Natural killer cell (primary cell): ENCODE measurements around the gene FOXI2. TPM values are rescaled to one million over a fixed set of nuclear protein-coding genes. Genes with fewer than 3 reads are reported as not detected.
A peak's percentile ranks its signal among the peaks of the same experiment; 100 is the strongest.

Experiments used
- ATAC-seq, 3 donors: fragments of 150-1000 bp in 2 of 3; fragments of 200-7000 bp in 1 of 3; cut with Tn5 transposase; 1 replicate in 1 of 3; 2 replicates in 2 of 3; pipeline ENCODE4 v1.10.0; 2021; ENCODE audit warnings: mild to moderate bottlenecking in 2 of 3, moderate library complexity in 2 of 3
- DNase-seq, 2 donors: peaks; one replicate each; pipeline versions ENCODE4 v3.0.0 to v3.0.0-alpha.2; 2013 to 2021; ENCODE audit warnings: mixed read lengths in 1 of 2
- H3K27ac ChIP-seq: one replicate; pipeline ENCODE4 v1.5.1; 2013; ENCODE audit warnings: mild to moderate bottlenecking, low read length
- H3K27me3 ChIP-seq: one replicate; pipeline ENCODE4 v1.6.1; 2013; ENCODE audit warnings: low read length; ENCODE audit not compliant: control insufficient read depth, insufficient read depth
- H3K36me3 ChIP-seq: one replicate; pipeline ENCODE4 v1.6.1; 2013; ENCODE audit warnings: low read length; ENCODE audit not compliant: control insufficient read depth, insufficient read depth
- H3K4me1 ChIP-seq: one replicate; pipeline ENCODE4 v1.6.1; 2013; ENCODE audit warnings: low read length; ENCODE audit not compliant: control insufficient read depth, insufficient read depth
- H3K4me3 ChIP-seq: one replicate; pipeline ENCODE4 v1.5.1; 2013; ENCODE audit warnings: low read length
- H3K9me3 ChIP-seq: one replicate; pipeline ENCODE4 v1.6.1; 2013; ENCODE audit warnings: low read length; ENCODE audit not compliant: control insufficient read depth, insufficient read depth
- H3K27ac Mint-ChIP-seq, 2 donors: one replicate each; pipeline ENCODE4 v1.8.0; 2022; ENCODE audit warnings: mild to moderate bottlenecking in 2 of 2, mixed read lengths in 2 of 2, moderate library complexity in 1 of 2
- H3K27me3 Mint-ChIP-seq, 2 donors: one replicate each; pipeline ENCODE4 v1.8.0; 2022; ENCODE audit warnings: low read depth in 2 of 2, mixed read lengths in 2 of 2
- H3K36me3 Mint-ChIP-seq: one replicate; pipeline ENCODE4 v1.8.0; 2022; ENCODE audit warnings: mixed read lengths
- H3K4me1 Mint-ChIP-seq, 2 donors: one replicate each; pipeline ENCODE4 v1.8.0; 2022; ENCODE audit warnings: mixed read lengths in 2 of 2
- H3K4me3 Mint-ChIP-seq: one replicate; pipeline ENCODE4 v1.8.0; 2022; ENCODE audit warnings: mild to moderate bottlenecking, moderate library complexity, mixed read lengths
- H3K9me3 Mint-ChIP-seq, 2 donors: one replicate each; pipeline ENCODE4 v1.8.0; 2022; ENCODE audit warnings: mixed read lengths in 2 of 2
- CTCF ChIP-seq: fragments of 200-600 bp; IDR thresholded peaks from one replicate; pipeline ENCODE4 v1.8.0; 2022; ENCODE audit warnings: antibody characterized with exemption
- WGBS: methylation state at CpG from one replicate; pipeline ENCODE4 v1.1.7; 2013; ENCODE audit warnings: missing lambda C conversion rate; ENCODE audit not compliant: insufficient coverage; 5-methylcytosine and 5-hydroxymethylcytosine counted together
- intact Hi-C: fragments of 100-400 bp; cut with micrococcal nuclease; formaldehyde crosslinking; loops from one replicate; pipeline ENCODE4 v1.14.2; 2022
- total RNA-seq, 4 donors: library from RNA; stranded (reverse); fragments of 120-200 nt in 1 of 4; gene quantifications; one replicate each; pipeline versions ENCODE4 v1.2.3 to v1.2.4, GENCODE V29; 2013 to 2022

The FOXI2 gene
- total RNA-seq, 3 donors from 2014 or later (not counting 1 experiment from before 2014, with no cell fraction given): not detected

GRCh38 chr10:127694580-127695193, 42.3 kb upstream of the FOXI2 start:
- intact Hi-C loops: no loop called here
- no peaks in the 10 kb centered on the region for H3K36me3 Mint-ChIP-seq
- no peaks in the 10 kb centered on the region for H3K36me3 ChIP-seq
- H3K27me3 Mint-ChIP-seq: peaks cover 17 to 23% of the 10 kb centered on the region in 2 donors
- no peaks in the 10 kb centered on the region for H3K9me3 ChIP-seq
- H3K4me1 Mint-ChIP-seq: no peaks in the 10 kb centered on the region
- no peak overlapping the region for H3K27ac Mint-ChIP-seq
- no peaks in the 10 kb centered on the region for H3K4me1 ChIP-seq
- no peak overlapping the region for H3K4me3 ChIP-seq
- DNase-seq: peak in 1 of 2 donors; percentile 6
- 49% methylated on average over 8 of the region's 8 CpGs for WGBS
- no peak overlapping the region for H3K27ac ChIP-seq
- no peak overlapping the region for H3K4me3 Mint-ChIP-seq
- H3K9me3 Mint-ChIP-seq: no peaks in the 10 kb centered on the region
- H3K27me3 ChIP-seq: no peaks in the 10 kb centered on the region
- no peak for TF ChIP-seq CTCF
- no peak for ATAC-seq

GRCh38 chr10:127695431-127695830, 41.6 kb upstream of the FOXI2 start:
- 73% methylated on average over 4 of the region's 4 CpGs for WGBS

GRCh38 chr10:127698886-127699285, 38.1 kb upstream of the FOXI2 start:
- Mint-ChIP-seq H3K36me3 (no peaks in the 10 kb centered on the region), H3K4me1 (no peaks in the 10 kb centered on the region), H3K27ac (no peak overlapping the region), H3K27me3 (peaks cover 16 to 22% of the 10 kb centered on the region in 2 donors), H3K4me3 (no peak overlapping the region), H3K9me3 (no peaks in the 10 kb centered on the region)
- DNase-seq (no peak), ATAC-seq (no peak)
- Histone ChIP-seq H3K4me1 (no peaks in the 10 kb centered on the region), H3K4me3 (no peak overlapping the region), H3K9me3 (no peaks in the 10 kb centered on the region), H3K27me3 (no peaks in the 10 kb centered on the region), H3K27ac (no peak overlapping the region), H3K36me3 (no peaks in the 10 kb centered on the region)
- TF ChIP-seq CTCF: no peak
- intact Hi-C loops: no loop called here
- 81% methylated on average over 1 of the region's 6 CpGs for WGBS

More at GRCh38 chr10:127695431-127695830, 41.6 kb upstream of the FOXI2 start:
- intact Hi-C loops: no loop called here
- Histone ChIP-seq H3K27ac (no peak overlapping the region), H3K27me3 (no peaks in the 10 kb centered on the region), H3K9me3 (no peaks in the 10 kb centered on the region), H3K36me3 (no peaks in the 10 kb centered on the region), H3K4me3 (no peak overlapping the region), H3K4me1 (no peaks in the 10 kb centered on the region)
- peaks cover 16 to 17% of the 10 kb centered on the region in 2 donors for H3K27me3 Mint-ChIP-seq
- H3K4me1 Mint-ChIP-seq: no peaks in the 10 kb centered on the region
- no peaks in the 10 kb centered on the region for H3K9me3 Mint-ChIP-seq
- H3K27ac Mint-ChIP-seq: no peak overlapping the region
- TF ChIP-seq CTCF: no peak
- no peak overlapping the region for H3K4me3 Mint-ChIP-seq
- no peaks in the 10 kb centered on the region for H3K36me3 Mint-ChIP-seq
- DNase-seq (no peak), ATAC-seq (no peak)

GRCh38 chr10:127699311-127699710, 37.7 kb upstream of the FOXI2 start:
- DNase-seq (no peak), ATAC-seq (no peak)
- Histone ChIP-seq H3K27ac (no peak overlapping the region), H3K27me3 (no peaks in the 10 kb centered on the region), H3K4me1 (no peaks in the 10 kb centered on the region), H3K9me3 (no peaks in the 10 kb centered on the region), H3K4me3 (no peak overlapping the region), H3K36me3 (no peaks in the 10 kb centered on the region)
- no peak overlapping the region for H3K4me3 Mint-ChIP-seq
- intact Hi-C loops: no loop called here
- WGBS: 83% methylated on average over 8 of the region's 8 CpGs
- no peaks in the 10 kb centered on the region for H3K4me1 Mint-ChIP-seq
- no peaks in the 10 kb centered on the region for H3K36me3 Mint-ChIP-seq
- H3K9me3 Mint-ChIP-seq: no peaks in the 10 kb centered on the region
- peaks cover 16 to 25% of the 10 kb centered on the region in 2 donors for H3K27me3 Mint-ChIP-seq
- no peak for TF ChIP-seq CTCF
- H3K27ac Mint-ChIP-seq: no peak overlapping the region
